Measurements from ENCODE around the gene AK9.

DNA sequence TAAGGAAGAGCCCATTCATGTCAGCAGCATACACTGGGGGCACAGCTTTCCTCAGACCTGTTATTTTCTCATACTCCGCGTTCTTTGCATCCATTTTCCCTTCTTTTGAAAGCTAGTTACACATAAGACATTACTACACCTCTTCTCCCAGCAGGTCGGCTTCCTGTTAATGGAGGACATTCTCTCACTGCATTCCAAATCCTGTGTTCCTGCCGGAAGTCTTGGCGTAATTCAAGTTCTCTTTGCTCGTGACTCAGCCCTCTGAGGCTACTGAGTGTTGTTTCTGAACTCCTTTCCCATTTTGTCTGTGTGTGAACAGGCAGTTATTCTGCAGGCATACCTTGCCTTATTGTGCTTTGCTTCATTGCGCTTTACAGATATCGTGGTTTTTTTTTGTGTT lies 110.5 kb downstream of the AK9 start:
- TF ChIP-seq EZH2 (IDR thresholded peaks at IDR 0.05): no peak
- TF ChIP-seq POLR2AphosphoS5 (IDR thresholded peaks at IDR 0.05; ENCODE audit: borderline replicate concordance, low read depth, low read length): no peak
- TF ChIP-seq FOXP2 (optimal IDR thresholded peaks at IDR 0.05; ENCODE audit: control extremely low read depth, extremely low read length, insufficient read depth): no peak

All from SK-N-MC (cell line).